Measurements from ENCODE around the gene NLRP1.

NLRP1 gene

DNA sequence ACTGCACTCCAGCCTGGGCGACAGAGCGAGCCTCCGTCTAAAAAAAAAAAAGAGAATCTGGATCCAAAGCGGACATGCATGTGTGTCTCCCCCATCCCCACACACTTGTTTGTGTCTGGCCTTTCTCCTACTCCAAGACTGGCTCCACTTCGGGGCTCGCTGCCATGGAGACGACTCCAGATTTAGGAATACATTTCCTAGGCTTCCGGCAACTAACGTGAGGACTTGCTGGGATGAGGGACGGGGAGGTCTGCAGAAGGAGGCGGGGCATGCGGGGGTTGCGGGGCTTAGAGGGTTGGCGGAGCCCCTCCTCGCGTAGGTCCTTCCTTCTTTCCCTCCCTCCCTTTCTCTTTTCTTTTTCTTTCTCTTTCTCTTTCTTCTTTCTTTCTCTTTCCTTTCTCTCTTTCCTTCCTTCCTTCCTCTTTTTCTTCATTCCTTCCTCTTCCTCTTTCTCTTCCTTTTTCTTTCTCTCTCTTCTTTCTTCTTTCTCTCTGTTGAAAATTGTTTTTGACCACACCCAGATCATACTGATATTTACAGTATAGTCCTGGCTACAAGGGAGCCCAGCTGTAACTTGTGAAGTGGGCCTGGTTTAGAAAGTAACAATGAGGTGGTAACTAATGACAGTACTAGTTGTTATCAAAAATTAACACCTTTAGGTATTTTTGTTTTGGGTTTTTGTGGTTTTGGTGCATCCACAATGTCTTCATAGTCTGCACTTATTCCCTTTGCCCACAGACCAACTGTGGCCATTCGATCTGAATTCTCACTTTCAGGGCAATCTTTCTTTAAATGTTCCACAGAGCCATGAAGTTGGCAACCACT is 72.7 kb downstream of the NLRP1 start:
- no peak for DNase-seq

GRCh38 chr17:5510771-5511170 is 73.5 kb downstream of the NLRP1 start:
- DNase-seq, result no peak

GRCh38 chr17:5509482-5509881 is 74.8 kb downstream of the NLRP1 start:
- DNase-seq, result no peak

DNA sequence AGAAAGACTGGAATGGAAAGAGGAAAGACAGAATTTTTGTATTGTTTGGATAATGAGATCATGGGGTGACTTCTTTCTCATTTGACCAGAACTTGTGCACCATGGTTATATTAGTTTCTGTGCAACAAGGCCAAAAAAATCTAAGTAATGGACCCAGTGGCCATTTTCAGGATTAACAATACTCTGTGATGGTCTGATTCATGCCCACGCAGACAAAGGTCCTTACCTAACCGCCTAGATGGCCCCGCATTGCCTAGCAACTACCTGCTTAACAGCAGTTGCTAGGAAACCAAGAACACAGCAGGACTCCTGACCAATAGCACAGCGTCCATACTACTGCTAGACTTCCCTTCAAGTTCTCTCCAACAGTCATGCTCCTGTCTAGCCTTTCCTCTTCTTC is 75.5 kb downstream of the NLRP1 start:
- no peak for DNase-seq

DNA sequence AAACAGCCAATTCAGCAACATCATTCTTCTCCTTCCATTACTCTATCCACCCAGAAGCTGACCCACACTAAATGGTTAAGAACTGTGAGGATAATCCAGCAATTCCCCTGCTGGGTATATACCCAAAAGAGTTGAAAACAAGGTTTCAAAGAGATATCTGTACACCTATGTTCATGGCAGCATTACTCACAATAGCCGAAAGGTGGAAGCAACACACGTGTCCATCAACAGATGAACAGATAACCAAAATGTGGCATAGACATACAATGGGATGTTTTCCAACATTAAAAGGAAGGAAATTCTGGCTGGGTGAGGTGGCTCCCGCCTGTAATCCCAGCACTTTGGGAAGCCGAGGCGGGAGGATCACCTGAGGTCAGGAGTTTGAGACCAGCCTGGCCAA is 78.0 kb downstream of the NLRP1 start:
- DNase-seq, result no peak

DNA sequence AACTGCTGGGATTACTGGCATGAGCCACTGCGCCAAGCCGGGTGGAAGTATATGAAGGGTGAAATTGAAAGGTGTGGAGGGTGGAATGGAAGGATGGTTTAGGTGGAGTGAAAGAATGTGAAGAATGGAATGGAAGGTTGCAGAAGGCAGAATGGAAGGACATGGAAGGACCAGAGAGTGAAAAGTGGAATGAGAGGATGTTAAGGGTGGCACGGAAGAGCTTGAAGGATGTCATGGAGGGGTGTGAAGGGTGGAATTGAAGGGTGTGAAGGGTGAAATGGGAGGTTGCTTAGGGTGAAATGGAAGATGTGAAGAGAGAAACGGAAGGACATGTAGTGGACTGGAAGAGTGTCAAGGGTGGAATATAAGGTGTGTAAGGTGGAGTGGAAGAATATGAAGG is 81.8 kb downstream of the NLRP1 start:
- DNase-seq, result no peak

GRCh38 chr17:5501685-5502084 is 82.6 kb downstream of the NLRP1 start:
- no peak for DNase-seq

- peak; percentile 71 to 81 for DNase-seq
Measured at GRCh38 chr17:5500589-5501391, 83.5 kb downstream of the NLRP1 start.

- peak; percentile 34 to 41 for DNase-seq
Measured at GRCh38 chr17:5500247-5500588, 84.1 kb downstream of the NLRP1 start.

DNA sequence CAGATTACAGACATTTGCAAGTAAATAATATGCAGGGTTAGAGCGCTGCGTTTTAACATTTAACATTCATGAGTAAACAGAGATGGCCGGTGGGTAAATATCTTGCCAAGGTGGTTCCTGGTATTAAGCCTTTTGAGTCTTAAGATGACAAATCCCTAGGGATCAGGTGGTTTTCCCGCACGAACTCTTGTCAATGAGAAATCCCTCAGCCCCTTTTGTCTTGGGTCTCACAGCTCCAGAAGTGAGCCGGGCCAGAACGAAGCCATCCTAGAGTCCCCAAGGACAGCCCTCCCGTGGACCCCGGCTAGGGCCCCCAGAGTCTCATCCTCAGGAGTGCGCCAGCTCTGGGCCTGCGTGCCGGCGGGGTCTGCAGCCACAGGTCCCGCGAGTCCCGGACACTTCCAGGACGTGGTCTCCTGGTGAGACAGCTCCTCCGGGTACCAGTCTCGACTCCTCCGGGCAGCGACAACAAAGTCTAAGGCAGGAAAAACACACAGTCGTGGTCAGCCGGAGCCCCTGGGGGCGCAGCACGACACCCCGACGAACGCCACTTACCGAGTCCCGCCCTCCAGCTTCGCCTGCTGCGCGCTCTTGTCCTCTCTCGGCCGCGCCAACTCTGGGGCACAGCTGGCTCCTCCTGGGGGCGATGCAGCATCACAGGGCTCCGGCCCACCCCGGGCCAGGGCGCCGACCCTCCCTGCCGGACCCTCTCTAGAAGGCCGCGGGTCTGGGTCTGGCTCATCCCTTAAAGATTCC is 84.7 kb downstream of the NLRP1 start:
- DNase-seq, result peak in 1 of 2 experiments; percentile 31

- no peak for DNase-seq
Measured at GRCh38 chr17:5492970-5493369, 91.3 kb downstream of the NLRP1 start.

DNA sequence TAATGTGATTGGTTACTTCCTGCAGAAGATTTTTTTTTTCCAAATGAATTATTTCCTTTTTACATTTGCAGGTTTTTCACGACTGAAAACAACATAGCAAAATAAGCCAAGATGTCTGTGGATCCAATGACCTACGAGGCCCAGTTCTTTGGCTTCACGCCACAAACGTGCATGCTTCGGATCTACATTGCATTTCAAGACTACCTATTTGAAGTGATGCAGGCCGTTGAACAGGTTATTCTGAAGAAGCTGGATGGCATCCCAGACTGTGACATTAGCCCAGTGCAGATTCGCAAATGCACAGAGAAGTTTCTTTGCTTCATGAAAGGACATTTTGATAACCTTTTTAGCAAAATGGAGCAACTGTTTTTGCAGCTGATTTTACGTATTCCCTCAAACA is 95.6 kb downstream of the NLRP1 start:
- no peak for DNase-seq

DNA sequence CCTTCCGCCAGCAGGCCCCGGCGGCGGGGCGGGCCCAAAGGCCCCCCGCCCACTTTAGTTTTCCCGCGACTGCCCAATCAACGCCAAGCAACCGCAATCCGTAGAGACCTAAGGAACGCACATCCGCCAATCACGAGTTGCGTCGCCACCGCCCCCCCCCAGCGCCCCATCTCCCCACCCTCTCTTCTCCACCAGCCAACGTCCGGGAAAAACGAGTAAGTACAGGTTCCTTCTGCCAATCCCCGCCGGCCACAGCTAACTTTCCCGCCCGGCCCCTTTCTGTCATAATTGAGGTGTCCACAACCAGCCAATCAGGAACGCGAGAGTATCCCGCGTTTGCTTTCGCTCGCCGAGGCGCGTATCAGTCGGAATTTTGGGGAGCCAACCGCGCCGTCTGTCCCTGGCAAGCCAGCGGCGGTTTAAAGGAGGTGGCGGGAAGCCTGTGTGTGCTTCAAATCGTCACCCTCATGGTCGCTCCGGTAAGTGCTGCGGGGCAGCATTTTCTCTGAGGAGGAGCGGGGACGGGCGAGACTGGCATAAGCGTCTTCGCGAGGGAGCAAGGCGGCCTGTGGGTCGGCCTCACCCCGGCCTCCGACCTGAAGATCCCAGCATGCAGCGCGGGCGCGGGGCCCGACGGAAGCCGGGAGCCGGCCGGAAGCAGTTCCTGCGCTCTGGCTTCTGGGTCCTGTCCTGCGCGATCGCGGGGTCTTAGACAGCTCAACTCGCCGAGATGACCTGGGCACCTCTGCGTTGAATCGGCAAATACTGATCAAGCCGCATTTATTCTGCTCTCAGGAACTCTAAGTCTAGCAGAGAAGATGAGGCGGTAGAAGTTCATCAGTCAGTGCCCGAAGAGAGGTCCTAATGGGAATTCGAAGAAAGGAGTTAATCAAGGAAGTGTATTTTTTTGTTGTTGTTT is 97.8 kb downstream of the NLRP1 start, which contains the start of gene MIS12:
Gene MIS12 (plus strand): TSS at position 361 of the 919 bp plus-strand sequence. CDS start 2,297 bp downstream, outside the sequence.
- DNase-seq, result peak; percentile 96 to 97

DNA sequence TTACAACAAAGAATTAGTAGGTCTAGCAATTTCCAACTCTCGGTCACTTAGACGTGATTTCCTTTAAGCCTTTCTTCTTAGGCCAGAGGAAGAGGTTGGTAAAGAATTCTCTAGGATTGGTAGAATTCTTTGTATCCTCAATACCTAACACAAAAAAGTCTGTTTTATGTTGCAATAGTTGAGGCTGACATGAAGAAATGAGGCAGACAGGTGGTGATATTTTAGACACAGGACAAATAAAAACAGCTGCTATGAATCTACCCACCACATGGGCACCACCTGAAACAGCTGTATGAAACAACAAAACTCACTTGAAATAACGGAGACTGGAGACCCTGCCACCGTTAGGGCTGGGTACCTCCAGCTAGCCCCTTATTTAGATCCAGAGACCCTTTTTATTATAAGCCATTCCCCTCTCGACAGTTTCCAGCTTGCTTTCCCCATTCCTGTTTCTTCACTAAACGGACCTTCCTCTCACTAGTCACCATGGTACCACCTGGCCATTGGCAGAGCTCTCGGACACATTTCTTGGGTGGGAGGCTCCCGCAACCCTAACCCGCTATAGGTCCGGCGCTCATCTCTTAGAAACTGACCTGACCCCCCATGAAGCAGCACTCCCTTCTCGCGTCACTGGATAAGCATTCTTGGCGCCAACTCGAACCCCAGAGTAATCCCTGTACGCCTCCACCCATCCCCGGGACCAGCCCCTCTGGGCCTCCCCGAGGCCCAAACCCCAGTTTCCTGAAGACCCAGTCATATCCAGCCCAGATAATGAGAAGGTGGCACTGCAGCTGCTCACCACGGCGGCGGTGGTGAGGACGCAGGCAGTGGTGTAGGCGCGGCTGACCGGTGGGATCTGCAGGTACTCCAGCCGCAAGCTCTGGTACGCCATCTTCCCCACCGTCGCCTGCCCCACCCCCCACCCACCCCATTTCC is 98.8 kb downstream of the NLRP1 start, which contains the start of gene DERL2:
Gene DERL2 (minus strand): TSS at position 909 of the 936 bp plus-strand sequence. CDS start 17 bp downstream, at position 892.
- DNase-seq, result no peak

- DNase-seq, result no peak
Measured at GRCh38 chr17:5481451-5481850, 102.9 kb downstream of the NLRP1 start.

- no peak for DNase-seq
Measured at GRCh38 chr17:5480962-5481361, 103.3 kb downstream of the NLRP1 start.

DNA sequence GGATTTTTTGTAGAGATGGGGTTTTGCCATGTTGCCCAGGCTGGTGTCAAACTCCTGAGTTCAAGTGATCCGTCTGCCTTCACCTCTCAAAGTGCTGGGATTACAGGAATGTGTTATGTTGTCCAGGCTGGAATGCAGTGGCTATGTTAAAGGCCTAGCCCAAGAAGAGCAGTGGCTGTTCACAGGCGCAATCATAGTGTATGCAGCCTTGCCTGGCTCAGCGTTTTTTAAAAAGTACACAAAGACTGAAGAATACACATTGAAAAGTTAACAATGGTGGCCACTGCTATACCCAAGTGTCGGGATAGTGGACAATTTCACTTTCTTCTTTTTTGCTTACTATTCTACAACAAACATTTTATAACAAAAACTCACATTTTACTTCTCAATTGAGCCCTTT is 105.3 kb downstream of the NLRP1 start:
- no peak for DNase-seq

DNA sequence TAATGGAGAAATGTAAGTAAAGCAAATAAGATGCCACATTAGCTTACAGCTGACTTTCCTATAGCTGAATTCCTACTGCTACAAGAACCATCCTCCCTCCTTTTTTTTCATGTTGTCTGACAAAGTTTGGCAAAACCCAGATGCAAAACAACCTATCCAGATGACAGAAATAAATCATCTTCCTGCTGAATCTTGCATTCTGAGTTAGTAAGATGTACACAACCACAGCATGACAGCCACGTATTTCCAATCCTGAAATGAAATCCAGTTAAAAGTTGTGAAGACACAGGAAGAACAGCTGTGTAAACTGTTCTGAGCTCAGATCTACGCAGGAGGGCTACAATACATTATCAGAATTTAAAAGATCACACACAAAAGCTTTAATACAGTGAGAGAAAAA is 110.4 kb downstream of the NLRP1 start:
- DNase-seq, result no peak

- DNase-seq, result no peak
Measured at GRCh38 chr17:5472511-5472910, 111.8 kb downstream of the NLRP1 start.

GRCh38 chr17:5468075-5468473 is 116.2 kb downstream of the NLRP1 start:
- DNase-seq, result peak; percentile 46 to 49

DNA sequence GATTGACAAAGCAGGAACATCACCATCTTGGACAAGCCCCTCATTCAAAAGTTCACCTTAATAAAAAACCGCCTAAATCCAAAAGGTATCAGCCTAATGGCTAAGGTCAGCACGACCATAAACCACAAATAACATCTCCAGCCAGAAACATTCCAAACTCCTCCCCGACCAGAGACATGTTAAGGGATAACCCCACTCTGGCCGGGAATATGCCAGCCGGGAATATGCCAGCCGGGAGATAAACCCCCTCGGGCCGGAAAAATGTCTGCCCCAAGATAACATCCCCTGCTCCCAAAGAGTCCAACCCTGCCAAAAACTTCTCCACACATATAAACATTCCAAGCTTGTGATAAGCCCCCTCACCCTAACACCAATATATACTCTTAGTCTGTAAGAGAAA is 116.9 kb downstream of the NLRP1 start:
- no peak for DNase-seq

All from activated T-cell treated with anti-CD3 and anti-CD28 coated beads, Interleukin-2, amount 50 U/mL, for 48 hours (primary cell).